Karpas-422 (cell line): ENCODE measurements around the gene HEXIM2. TPM values are rescaled to one million over a fixed set of nuclear protein-coding genes. Genes with fewer than 3 reads are reported as not detected.

Experiments used
- DNase-seq: peaks from one replicate; pipeline ENCODE4 v3.0.0-alpha.2; 2015
- H2AFZ ChIP-seq: fragments of 200-600 bp; sonication (generic); 2 replicates; pipeline ENCODE4 v1.6.1; 2014; ENCODE audit warnings: antibody characterized with exemption, low read length, mixed read lengths
- H3K27ac ChIP-seq: fragments of 200-600 bp; sonication (generic); 2 replicates; pipeline ENCODE4 v1.5.1; 2014; ENCODE audit warnings: mild to moderate bottlenecking, low read length, moderate library complexity
- H3K27me3 ChIP-seq: fragments of 200-600 bp; sonication (generic); 2 replicates; pipeline ENCODE4 v1.6.1; 2014; ENCODE audit warnings: low read length, mixed read lengths
- H3K36me3 ChIP-seq: fragments of 200-600 bp; sonication (generic); 2 replicates; pipeline ENCODE4 v1.6.1; 2014; ENCODE audit warnings: low read length, mixed read lengths; ENCODE audit not compliant: insufficient read depth
- H3K4me1 ChIP-seq: fragments of 200-600 bp; sonication (generic); 2 replicates; pipeline ENCODE4 v1.6.1; 2014; ENCODE audit warnings: mild to moderate bottlenecking, low read length, mixed read lengths
- H3K4me2 ChIP-seq: fragments of 200-600 bp; sonication (generic); 2 replicates; pipeline ENCODE4 v1.6.1; 2014; ENCODE audit warnings: low read length, low read depth, mild to moderate bottlenecking; ENCODE audit not compliant: poor library complexity, severe bottlenecking
- H3K4me3 ChIP-seq: fragments of 200-600 bp; sonication (generic); 2 replicates; pipeline ENCODE4 v1.5.1; 2014; ENCODE audit warnings: mild to moderate bottlenecking, antibody characterized with exemption, low read length, mixed read lengths
- H3K79me2 ChIP-seq: fragments of 200-600 bp; sonication (generic); 2 replicates; pipeline ENCODE4 v1.6.1; 2014; ENCODE audit warnings: mild to moderate bottlenecking, low read length, mixed read lengths
- H3K9ac ChIP-seq: fragments of 200-600 bp; sonication (generic); 2 replicates; pipeline ENCODE4 v1.6.0; 2014; ENCODE audit warnings: low read length
- H3K9me2 ChIP-seq: fragments of 200-600 bp; sonication (generic), shearing (Covaris generic); replicated peaks from 2 replicates; pipeline ENCODE4 v1.6.0; 2014; ENCODE audit warnings: mild to moderate bottlenecking, low read length, moderate library complexity; ENCODE audit not compliant: insufficient read depth
- H3K9me3 ChIP-seq: fragments of 300-700, 200-600 bp; sonication (generic); 2 replicates; pipeline ENCODE4 v1.6.1; 2014; ENCODE audit warnings: low read length, mixed read lengths
- H4K20me1 ChIP-seq: fragments of 200-600 bp; sonication (generic); 2 replicates; pipeline ENCODE4 v1.6.1; 2014; ENCODE audit warnings: mild to moderate bottlenecking, antibody characterized with exemption, low read length, low read depth; ENCODE audit not compliant: insufficient read depth
- total RNA-seq: library from RNA; depleted of rRNA; stranded (reverse); fragments of >200 nt; shearing (Covaris generic); gene quantifications from 2 replicates; pipeline ENCODE4 v1.2.3, GENCODE V29; 2014; ENCODE audit warnings: low replicate concordance

HEXIM2 gene
- total RNA-seq, 1 experiment from 2014 or later = 1.4 TPM

DNA sequence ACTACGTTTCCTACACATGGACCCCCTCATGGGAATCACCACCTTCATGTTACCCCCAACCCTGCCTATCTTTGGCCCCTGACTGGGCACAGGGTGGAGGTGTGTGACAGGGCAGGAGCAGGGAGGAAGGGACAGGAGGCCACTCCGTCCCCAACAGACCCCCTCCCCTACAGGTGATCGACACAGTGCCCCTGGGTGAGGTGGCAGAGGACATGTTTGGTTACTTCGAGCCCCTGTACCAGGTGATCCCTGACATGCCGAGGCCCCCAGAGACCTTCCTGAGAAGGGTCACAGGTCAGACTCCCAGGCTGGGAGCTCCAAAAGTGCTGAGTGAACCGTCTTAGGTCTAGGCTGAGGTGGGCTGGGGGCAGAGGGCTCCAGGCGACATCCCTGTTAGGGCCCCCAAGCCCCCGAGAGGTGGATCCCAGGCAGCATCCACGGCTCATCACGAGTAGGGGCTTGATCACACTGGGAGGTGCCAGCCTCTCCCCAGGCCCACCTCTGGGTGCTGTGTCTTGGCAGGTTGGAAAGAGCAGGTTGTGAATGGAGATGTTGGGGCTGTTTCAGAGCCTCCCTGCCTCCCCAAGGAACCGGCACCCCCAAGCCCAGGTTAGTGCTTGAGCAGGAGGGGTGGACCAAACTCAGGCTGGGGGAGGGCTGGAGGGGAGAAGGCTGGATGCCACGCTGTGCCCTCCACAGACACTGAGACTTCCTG is 24.7 kb upstream of the HEXIM2 start:
- H3K27ac ChIP-seq = no peak overlapping the region
- no peak overlapping the region for H2AFZ ChIP-seq
- no peak overlapping the region for H3K4me3 ChIP-seq
- no peaks in the 10 kb centered on the region for H3K27me3 ChIP-seq
- H3K9me2 ChIP-seq = no peaks in the 10 kb centered on the region
- peaks cover 21% of the 10 kb centered on the region for H3K4me1 ChIP-seq
- H4K20me1 ChIP-seq = no peaks in the 10 kb centered on the region
- H3K4me2 ChIP-seq = no peak overlapping the region
- no peak overlapping the region for H3K9ac ChIP-seq
- H3K79me2 ChIP-seq = no peaks in the 10 kb centered on the region
- no peaks in the 10 kb centered on the region for H3K36me3 ChIP-seq
- DNase-seq = no peak
- H3K9me3 ChIP-seq = no peaks in the 10 kb centered on the region

DNA sequence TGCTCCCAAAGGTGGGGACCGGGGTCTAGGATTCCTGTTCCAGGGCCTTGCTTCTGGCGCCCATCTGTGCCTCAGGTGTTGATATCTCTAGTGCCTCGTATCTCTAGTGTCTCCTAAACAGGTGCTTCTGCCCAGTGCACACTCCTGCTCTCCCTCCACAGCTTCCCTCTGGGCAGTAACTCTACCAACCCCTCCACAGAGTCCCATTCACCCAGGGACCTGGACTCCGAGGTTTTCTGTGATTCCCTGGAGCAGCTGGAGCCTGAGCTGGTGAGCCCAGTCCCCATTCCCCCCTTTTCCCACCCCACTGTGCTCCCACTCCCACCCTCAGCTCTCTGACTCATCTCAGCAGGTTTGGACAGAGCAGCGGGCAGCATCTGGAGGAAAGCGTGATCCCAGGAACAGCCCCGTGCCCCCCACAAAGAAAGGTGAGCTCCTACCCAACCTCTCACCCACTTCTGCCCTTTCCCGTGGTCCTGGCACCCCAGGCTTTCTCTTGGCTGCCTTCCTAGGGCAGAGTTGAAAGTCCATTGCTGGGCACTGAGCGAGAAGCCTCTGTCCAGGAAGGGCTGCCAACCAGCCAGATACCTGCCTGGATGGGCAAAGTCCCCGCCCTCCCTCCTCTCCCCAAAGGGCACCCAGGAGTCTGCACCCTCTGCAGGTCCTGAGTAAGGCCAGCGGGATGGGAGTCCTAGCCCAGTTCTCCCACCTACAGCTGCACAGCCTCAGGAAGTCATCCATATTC is 23.9 kb upstream of the HEXIM2 start:
- no peak overlapping the region for H3K27ac ChIP-seq
- peaks cover 17% of the 10 kb centered on the region for H3K4me1 ChIP-seq
- H3K4me3 ChIP-seq = no peak overlapping the region
- H3K79me2 ChIP-seq = no peaks in the 10 kb centered on the region
- no peak overlapping the region for H3K9ac ChIP-seq
- H2AFZ ChIP-seq = no peak overlapping the region
- H3K27me3 ChIP-seq = no peaks in the 10 kb centered on the region
- no peak overlapping the region for H3K4me2 ChIP-seq
- no peak for DNase-seq
- no peaks in the 10 kb centered on the region for H3K9me3 ChIP-seq
- no peaks in the 10 kb centered on the region for H4K20me1 ChIP-seq
- no peaks in the 10 kb centered on the region for H3K9me2 ChIP-seq
- H3K36me3 ChIP-seq = no peaks in the 10 kb centered on the region

DNA sequence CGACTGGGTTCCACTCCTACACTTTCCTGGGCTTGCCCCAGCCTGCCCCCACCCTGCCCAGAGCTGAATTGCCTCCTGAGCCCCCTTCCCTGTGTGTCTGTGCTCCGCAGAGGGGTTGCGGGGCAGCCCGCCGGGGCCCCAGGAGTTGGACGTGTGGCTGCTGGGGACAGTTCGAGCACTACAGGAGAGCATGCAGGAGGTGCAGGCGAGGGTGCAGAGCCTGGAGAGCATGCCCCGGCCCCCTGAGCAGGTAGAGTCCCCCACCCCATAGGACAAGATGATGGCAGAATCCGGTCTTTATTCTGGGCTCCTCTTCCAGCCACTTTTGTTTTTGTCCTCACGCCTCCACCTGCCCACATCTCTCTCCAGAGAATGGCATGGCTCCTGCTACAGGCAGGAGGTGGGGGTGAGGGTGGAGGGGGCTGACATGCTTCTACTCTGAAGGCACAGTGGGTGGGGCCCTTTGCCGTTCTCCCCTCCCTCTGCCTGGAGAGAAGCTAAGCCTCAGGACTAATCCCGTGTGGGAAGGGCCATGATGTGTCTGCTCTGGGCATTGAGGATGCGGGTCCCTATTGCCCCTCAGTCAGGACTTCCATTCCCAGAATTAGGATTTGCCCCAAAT is 22.7 kb upstream of the HEXIM2 start:
- Histone ChIP-seq H3K9me2 (no peaks in the 10 kb centered on the region), H3K27me3 (no peaks in the 10 kb centered on the region), H2AFZ (no peak overlapping the region), H3K9me3 (no peaks in the 10 kb centered on the region), H3K4me1 (peaks cover 12% of the 10 kb centered on the region), H3K4me3 (no peak overlapping the region), H3K27ac (no peak overlapping the region), H3K4me2 (no peak overlapping the region), H4K20me1 (no peaks in the 10 kb centered on the region), H3K79me2 (no peaks in the 10 kb centered on the region), H3K36me3 (no peaks in the 10 kb centered on the region), H3K9ac (no peak overlapping the region)
- DNase-seq = no peak

DNA sequence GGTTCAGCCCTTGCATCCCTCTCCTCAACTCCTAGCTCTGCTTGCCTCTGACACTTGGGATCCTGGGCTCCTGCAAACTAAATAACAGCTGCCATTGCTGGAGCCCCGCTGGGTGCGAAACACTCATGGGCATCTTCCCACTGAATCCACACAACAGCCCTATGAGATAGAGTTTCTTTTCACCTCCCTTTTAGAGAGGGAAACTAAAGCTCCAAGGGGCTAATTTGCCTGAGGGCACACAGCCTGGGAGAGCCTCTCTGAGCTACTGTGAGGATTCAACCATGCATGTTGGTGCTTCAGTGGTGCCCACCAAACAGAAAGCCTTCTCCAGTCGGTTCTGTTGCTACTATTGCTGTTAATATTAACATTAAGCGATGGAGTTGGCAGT is 22.1 kb upstream of the HEXIM2 start:
- no peak for DNase-seq
- Histone ChIP-seq H3K9me2 (no peaks in the 10 kb centered on the region), H2AFZ (no peak overlapping the region), H3K4me2 (no peak overlapping the region), H3K27me3 (no peaks in the 10 kb centered on the region), H3K9me3 (no peaks in the 10 kb centered on the region), H4K20me1 (no peaks in the 10 kb centered on the region), H3K27ac (no peak overlapping the region), H3K4me1 (peaks cover 12% of the 10 kb centered on the region), H3K9ac (no peak overlapping the region), H3K79me2 (no peaks in the 10 kb centered on the region), H3K36me3 (no peaks in the 10 kb centered on the region), H3K4me3 (no peak overlapping the region)

- DNase-seq = no peak
- Histone ChIP-seq H3K4me2 (no peak overlapping the region), H3K36me3 (no peaks in the 10 kb centered on the region), H3K79me2 (no peaks in the 10 kb centered on the region), H4K20me1 (no peaks in the 10 kb centered on the region), H3K9ac (no peak overlapping the region), H2AFZ (no peak overlapping the region), H3K4me3 (no peak overlapping the region), H3K9me3 (no peaks in the 10 kb centered on the region), H3K27me3 (no peaks in the 10 kb centered on the region), H3K9me2 (no peaks in the 10 kb centered on the region), H3K27ac (no peak overlapping the region), H3K4me1 (peaks cover 13% of the 10 kb centered on the region)
Observed at GRCh38 chr17:45143094-45143670, 18.5 kb upstream of the HEXIM2 start.

GRCh38 chr17:45143767-45144198 is 17.9 kb upstream of the HEXIM2 start:
- peaks cover 2% of the 10 kb centered on the region; the same call in 1 of the 2 replicates for H4K20me1 ChIP-seq
- H3K9me3 ChIP-seq = no peaks in the 10 kb centered on the region
- peaks cover 16% of the 10 kb centered on the region for H3K4me1 ChIP-seq
- no peak overlapping the region for H2AFZ ChIP-seq
- no peak overlapping the region for H3K4me2 ChIP-seq
- no peaks in the 10 kb centered on the region for H3K79me2 ChIP-seq
- H3K27ac ChIP-seq = no peak overlapping the region
- DNase-seq = no peak
- H3K4me3 ChIP-seq = no peak overlapping the region
- no peaks in the 10 kb centered on the region for H3K27me3 ChIP-seq
- H3K9ac ChIP-seq = no peak overlapping the region
- no peaks in the 10 kb centered on the region for H3K9me2 ChIP-seq
- no peaks in the 10 kb centered on the region for H3K36me3 ChIP-seq

GRCh38 chr17:45144199-45145034 is 17.3 kb upstream of the HEXIM2 start:
- no peak overlapping the region for H3K4me3 ChIP-seq
- DNase-seq = no peak
- no peaks in the 10 kb centered on the region for H3K79me2 ChIP-seq
- H4K20me1 ChIP-seq = peaks cover 7% of the 10 kb centered on the region; the same call in 1 of the 2 replicates
- no peaks in the 10 kb centered on the region for H3K9me2 ChIP-seq
- no peak overlapping the region for H3K4me2 ChIP-seq
- H3K4me1 ChIP-seq = peaks cover 23% of the 10 kb centered on the region
- no peak overlapping the region for H2AFZ ChIP-seq
- H3K27ac ChIP-seq = no peak overlapping the region
- H3K9me3 ChIP-seq = no peaks in the 10 kb centered on the region
- no peaks in the 10 kb centered on the region for H3K27me3 ChIP-seq
- H3K36me3 ChIP-seq = no peaks in the 10 kb centered on the region
- no peak overlapping the region for H3K9ac ChIP-seq
